ENCODE measurements around the gene VPS51.

DNA sequence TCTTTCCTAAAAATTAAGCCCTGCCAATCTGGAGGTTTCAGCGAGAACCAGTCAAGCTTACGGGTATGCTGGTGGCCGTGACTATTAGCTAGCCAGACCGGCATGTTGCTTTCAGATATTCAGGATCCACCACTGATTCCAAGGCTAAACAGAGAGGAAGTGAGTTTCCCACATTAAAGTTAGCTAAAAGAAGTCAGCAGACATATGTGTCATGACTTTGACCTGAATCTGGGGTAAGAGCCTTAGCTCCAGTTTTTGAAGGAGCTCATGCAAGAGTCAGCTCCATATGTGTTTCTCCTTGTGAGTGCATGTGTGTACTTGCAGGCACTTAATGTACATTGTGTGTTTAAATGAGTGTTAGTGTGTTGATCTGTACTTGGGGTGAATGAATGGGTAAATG is 10.6 kb upstream of the VPS51 start:
- TF ChIP-seq CTCF (IDR thresholded peaks at IDR 0.05 in 4 of 5, conservative IDR thresholded peaks at IDR 0.05 in 1 of 5) (no peak), POLR2A (IDR thresholded peaks at IDR 0.05) (no peak)

Data from gastrocnemius medialis (tissue), 4 donors.